NCI-H524 treated with DMSO at 0.1 percent for 48 hours (cell line): ENCODE results near the gene MTHFSD.

ENCODE experiments used
- DNase-seq: peaks from one replicate; lab custom pipeline; 2025; lab: John Stamatoyannopoulos, UW

MTHFSD gene

GRCh38 chr16:86500708-86501510 is 54.1 kb downstream of the MTHFSD start:
- DNase-seq: no peak

GRCh38 chr16:86499889-86500707 is 54.9 kb downstream of the MTHFSD start:
- no peak for DNase-seq

GRCh38 chr16:86499440-86499786 is 55.6 kb downstream of the MTHFSD start:
- no peak for DNase-seq

- no peak for DNase-seq
Measured at GRCh38 chr16:86498671-86499439, 56.2 kb downstream of the MTHFSD start.

GRCh38 chr16:86498155-86498670 is 56.8 kb downstream of the MTHFSD start:
- no peak for DNase-seq

GRCh38 chr16:86497551-86498021 is 57.4 kb downstream of the MTHFSD start:
- DNase-seq: no peak

- no peak for DNase-seq
Measured at GRCh38 chr16:86496929-86497461, 58.0 kb downstream of the MTHFSD start.

GRCh38 chr16:86496262-86496928 is 58.6 kb downstream of the MTHFSD start:
- no peak for DNase-seq

GRCh38 chr16:86495756-86496261 is 59.2 kb downstream of the MTHFSD start:
- DNase-seq: no peak

GRCh38 chr16:86495357-86495701 is 59.7 kb downstream of the MTHFSD start:
- DNase-seq: no peak

- DNase-seq: no peak
Measured at GRCh38 chr16:86494565-86495356, 60.3 kb downstream of the MTHFSD start.

GRCh38 chr16:86494039-86494564 is 60.9 kb downstream of the MTHFSD start:
- DNase-seq: no peak

- no peak for DNase-seq
Measured at GRCh38 chr16:86492961-86493629, 61.9 kb downstream of the MTHFSD start.

- no peak for DNase-seq
Measured at GRCh38 chr16:86492267-86492960, 62.6 kb downstream of the MTHFSD start.

GRCh38 chr16:86491640-86492023 is 63.4 kb downstream of the MTHFSD start:
- no peak for DNase-seq

GRCh38 chr16:86490859-86491639 is 64.0 kb downstream of the MTHFSD start:
- no peak for DNase-seq

GRCh38 chr16:86485746-86486145 is 69.3 kb downstream of the MTHFSD start:
- no peak for DNase-seq

GRCh38 chr16:86484240-86484639 is 70.8 kb downstream of the MTHFSD start:
- no peak for DNase-seq
